Measurements from ENCODE around the gene PDLIM3.

Gene PDLIM3

GRCh38 chr4:185534866-185535611 lies at the start of gene PDLIM3 (continued):
- TF ChIP-seq ZBTB49 (tag by site-specific recombination; IDR thresholded peaks at IDR 0.05; ENCODE audit: low read depth) (no peak), ZNF175 (tag by site-specific recombination; IDR thresholded peaks at IDR 0.05) (no peak), EGR2 (tag by site-specific recombination; IDR thresholded peaks at IDR 0.05; ENCODE audit: low read depth) (peak; percentile 63), ZNF48 (tag by site-specific recombination; IDR thresholded peaks at IDR 0.05) (no peak), MEIS1 (CRISPR knock-in tag; IDR thresholded peaks at IDR 0.05; ENCODE audit: borderline replicate concordance) (no peak), ZNF16 (tag by site-specific recombination; IDR thresholded peaks at IDR 0.05; ENCODE audit: low read depth) (no peak), ZBTB26 (tag by site-specific recombination; optimal IDR thresholded peaks at IDR 0.05) (peak; percentile 80), ZNF426 (tag by site-specific recombination; IDR thresholded peaks at IDR 0.05) (no peak), ZNF391 (tag by site-specific recombination; IDR thresholded peaks at IDR 0.05; ENCODE audit: borderline replicate concordance, low read depth) (no peak), ZNF37A (tag by site-specific recombination; IDR thresholded peaks at IDR 0.05) (no peak), ZNF514 (tag by site-specific recombination; IDR thresholded peaks at IDR 0.05) (no peak), TCF7L2 (IDR thresholded peaks at IDR 0.05; ENCODE audit: borderline replicate concordance, low read depth, low read length) (no peak), ZNF747 (tag by site-specific recombination; IDR thresholded peaks at IDR 0.05) (no peak), MZF1 (tag by site-specific recombination; IDR thresholded peaks at IDR 0.05; ENCODE audit: borderline replicate concordance) (no peak), ZNF664 (tag by site-specific recombination; IDR thresholded peaks at IDR 0.05) (no peak), ZNF785 (tag by site-specific recombination; IDR thresholded peaks at IDR 0.05) (no peak), ZNF433 (tag by site-specific recombination; IDR thresholded peaks at IDR 0.05; ENCODE audit: low read depth) (no peak), ZNF626 (tag by site-specific recombination; IDR thresholded peaks at IDR 0.05) (no peak), ZNF792 (tag by site-specific recombination; IDR thresholded peaks at IDR 0.05) (no peak), ZNF133 (tag by site-specific recombination; IDR thresholded peaks at IDR 0.05) (no peak), ZNF624 (tag by site-specific recombination; IDR thresholded peaks at IDR 0.05) (no peak), ZNF311 (tag by site-specific recombination; IDR thresholded peaks at IDR 0.05; ENCODE audit: borderline replicate concordance) (no peak), ZNF530 (tag by site-specific recombination; IDR thresholded peaks at IDR 0.05; ENCODE audit: low read depth) (no peak), GLI4 (tag by site-specific recombination; IDR thresholded peaks at IDR 0.05) (no peak), ZNF580 (tag by site-specific recombination; IDR thresholded peaks at IDR 0.05) (no peak), ZBTB21 (tag by site-specific recombination; IDR thresholded peaks at IDR 0.05) (no peak), KLF1 (tag by site-specific recombination; IDR thresholded peaks at IDR 0.05) (peak; percentile 57; the same call in 1 of the 2 replicates)
- TF ChIP-seq, protein P1, sequence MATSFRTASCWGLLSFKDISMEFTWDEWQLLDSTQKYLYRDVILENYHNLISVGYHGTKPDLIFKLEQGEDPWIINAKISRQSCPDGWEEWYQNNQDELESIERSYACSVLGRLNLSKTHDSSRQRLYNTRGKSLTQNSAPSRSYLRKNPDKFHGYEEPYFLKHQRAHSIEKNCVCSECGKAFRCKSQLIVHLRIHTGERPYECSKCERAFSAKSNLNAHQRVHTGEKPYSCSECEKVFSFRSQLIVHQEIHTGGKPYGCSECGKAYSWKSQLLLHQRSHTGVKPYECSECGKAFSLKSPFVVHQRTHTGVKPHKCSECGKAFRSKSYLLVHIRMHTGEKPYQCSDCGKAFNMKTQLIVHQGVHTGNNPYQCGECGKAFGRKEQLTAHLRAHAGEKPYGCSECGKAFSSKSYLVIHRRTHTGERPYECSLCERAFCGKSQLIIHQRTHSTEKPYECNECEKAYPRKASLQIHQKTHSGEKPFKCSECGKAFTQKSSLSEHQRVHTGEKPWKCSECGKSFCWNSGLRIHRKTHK (tag by site-specific recombination; IDR thresholded peaks at IDR 0.05) = no peak
- TF ChIP-seq, protein P2, sequence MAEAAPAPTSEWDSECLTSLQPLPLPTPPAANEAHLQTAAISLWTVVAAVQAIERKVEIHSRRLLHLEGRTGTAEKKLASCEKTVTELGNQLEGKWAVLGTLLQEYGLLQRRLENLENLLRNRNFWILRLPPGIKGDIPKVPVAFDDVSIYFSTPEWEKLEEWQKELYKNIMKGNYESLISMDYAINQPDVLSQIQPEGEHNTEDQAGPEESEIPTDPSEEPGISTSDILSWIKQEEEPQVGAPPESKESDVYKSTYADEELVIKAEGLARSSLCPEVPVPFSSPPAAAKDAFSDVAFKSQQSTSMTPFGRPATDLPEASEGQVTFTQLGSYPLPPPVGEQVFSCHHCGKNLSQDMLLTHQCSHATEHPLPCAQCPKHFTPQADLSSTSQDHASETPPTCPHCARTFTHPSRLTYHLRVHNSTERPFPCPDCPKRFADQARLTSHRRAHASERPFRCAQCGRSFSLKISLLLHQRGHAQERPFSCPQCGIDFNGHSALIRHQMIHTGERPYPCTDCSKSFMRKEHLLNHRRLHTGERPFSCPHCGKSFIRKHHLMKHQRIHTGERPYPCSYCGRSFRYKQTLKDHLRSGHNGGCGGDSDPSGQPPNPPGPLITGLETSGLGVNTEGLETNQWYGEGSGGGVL (tag by site-specific recombination; IDR thresholded peaks at IDR 0.05) = no peak
- TF ChIP-seq, protein P3, sequence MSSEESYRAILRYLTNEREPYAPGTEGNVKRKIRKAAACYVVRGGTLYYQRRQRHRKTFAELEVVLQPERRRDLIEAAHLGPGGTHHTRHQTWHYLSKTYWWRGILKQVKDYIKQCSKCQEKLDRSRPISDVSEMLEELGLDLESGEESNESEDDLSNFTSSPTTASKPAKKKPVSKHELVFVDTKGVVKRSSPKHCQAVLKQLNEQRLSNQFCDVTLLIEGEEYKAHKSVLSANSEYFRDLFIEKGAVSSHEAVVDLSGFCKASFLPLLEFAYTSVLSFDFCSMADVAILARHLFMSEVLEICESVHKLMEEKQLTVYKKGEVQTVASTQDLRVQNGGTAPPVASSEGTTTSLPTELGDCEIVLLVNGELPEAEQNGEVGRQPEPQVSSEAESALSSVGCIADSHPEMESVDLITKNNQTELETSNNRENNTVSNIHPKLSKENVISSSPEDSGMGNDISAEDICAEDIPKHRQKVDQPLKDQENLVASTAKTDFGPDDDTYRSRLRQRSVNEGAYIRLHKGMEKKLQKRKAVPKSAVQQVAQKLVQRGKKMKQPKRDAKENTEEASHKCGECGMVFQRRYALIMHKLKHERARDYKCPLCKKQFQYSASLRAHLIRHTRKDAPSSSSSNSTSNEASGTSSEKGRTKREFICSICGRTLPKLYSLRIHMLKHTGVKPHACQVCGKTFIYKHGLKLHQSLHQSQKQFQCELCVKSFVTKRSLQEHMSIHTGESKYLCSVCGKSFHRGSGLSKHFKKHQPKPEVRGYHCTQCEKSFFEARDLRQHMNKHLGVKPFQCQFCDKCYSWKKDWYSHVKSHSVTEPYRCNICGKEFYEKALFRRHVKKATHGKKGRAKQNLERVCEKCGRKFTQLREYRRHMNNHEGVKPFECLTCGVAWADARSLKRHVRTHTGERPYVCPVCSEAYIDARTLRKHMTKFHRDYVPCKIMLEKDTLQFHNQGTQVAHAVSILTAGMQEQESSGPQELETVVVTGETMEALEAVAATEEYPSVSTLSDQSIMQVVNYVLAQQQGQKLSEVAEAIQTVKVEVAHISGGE (tag by site-specific recombination; conservative IDR thresholded peaks at IDR 0.05; ENCODE audit: low read depth) = peak; percentile 48; the same call in 1 of the 2 replicates

Measured in HEK293 (cell line).